ENCODE results near the gene FAM222A.

The FAM222A gene

DNA sequence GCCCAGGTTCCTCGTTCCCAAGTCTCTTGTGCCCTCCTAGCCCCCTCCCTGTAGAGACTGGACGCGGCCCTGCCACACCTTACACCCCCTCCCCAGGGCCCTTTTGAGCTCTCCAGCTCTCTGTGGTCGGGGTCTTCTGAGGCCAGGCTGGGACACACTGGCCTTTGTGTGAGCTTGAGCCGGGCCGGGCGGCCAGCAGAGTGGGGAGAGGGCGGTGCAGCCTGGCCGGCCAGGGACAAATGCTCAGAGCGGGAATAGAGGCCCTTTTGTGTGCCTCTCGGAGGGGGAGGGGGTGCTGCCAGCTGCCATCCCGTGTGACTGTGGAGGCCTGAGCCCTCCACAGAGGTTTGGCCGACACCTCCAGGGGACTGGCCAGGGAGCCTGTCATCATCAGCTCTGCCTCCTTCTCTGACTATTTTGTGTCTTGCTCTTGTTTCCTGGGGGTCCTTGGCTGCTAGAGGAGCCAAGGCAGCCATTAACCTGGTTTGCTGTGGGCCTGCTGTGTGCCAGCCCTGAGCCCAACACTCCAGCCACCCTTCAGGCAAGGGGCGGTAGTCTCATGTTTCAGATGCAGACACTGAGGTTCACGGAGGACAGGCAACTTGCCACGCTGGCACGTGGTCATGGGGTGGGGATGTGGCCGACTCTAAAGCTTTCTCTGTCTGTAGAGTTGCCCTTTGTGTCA is 13.6 kb downstream of the FAM222A start:
- no peak for DNase-seq

DNA sequence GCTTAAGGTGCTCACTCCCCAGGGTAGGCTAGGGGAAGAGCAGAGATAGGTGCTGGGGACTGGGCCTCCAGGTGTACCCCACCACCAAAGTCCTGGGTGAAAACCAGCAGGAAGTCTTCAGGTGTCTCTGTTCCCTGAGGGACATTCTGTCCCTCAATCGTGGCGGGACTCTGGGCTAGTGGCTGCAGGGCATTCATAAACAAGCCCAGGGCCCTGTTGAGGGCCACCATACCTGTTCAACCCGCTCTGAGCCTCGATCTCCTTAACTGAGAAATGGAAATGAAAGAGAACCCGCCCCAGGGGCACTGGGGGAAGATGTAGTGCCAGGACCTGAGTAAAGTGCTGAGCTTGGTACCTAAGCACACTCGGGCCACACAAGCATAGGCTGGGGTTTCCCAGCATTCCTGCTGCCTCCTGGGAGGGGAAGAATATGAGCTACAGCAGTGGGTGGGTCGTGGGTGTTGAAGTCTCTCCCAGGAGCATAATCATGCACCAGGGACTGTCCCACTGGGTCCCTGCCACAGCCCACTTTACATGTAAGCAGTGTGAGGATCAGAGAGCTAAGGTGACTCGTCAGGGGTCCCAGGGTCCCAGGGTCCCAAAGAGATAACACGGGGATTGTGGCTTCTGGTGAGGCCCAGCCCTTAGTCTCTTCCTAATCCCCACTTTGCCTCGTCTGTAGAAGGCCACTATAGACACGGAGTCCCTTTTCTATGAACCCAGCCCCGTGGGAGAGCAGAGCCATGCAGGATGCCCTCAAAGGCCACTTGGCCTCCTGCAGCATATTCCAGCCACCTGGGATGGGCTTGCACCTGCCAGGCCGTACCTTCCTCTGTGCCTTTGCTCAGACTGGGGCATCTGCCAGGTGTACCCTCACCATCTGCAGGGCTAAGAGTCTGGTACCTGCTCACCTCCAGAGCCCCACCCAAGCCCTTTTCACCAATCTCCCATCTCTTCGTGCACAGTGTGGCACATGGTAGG is 14.4 kb downstream of the FAM222A start:
- no peak for DNase-seq

DNA sequence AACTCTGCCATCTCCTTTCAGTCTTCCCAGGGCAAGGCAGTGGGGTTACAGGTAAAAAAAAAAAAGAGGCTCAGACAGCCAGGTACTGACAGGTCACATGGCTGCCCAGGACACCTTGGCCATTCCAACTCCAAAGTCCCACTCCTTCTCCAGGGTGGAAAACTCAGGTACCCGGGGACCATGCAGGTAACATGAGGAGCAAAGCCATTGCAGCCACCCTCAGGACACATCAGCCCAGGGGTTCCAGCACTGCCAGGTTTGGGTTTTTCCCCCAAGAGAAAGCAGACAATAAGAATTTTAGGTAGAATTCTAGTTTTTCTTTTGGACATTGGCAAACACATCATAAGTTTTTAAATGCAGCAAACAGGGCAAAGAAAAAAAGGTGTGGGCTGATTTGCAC is 15.3 kb downstream of the FAM222A start:
- no peak for DNase-seq

DNA sequence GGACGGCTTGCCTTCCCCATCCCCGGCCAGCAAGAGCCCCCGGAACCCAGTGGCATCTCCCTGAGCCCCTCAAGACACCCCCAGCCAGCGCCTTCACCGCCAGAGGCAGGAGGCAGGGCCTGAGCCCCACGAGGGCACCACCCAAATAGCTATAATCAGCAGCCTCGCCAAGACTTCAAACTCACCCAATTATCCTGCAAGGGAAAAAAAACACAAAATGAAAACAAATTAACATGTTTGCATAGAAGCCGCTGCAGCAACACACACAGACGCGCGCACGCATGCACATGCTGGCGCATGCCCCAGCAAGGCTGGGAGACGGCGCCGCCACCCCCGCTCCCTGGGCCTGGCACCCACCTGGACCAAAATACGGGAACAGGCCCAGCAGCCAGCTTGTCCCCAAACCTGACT is 15.8 kb downstream of the FAM222A start:
- DNase-seq = no peak

DNA sequence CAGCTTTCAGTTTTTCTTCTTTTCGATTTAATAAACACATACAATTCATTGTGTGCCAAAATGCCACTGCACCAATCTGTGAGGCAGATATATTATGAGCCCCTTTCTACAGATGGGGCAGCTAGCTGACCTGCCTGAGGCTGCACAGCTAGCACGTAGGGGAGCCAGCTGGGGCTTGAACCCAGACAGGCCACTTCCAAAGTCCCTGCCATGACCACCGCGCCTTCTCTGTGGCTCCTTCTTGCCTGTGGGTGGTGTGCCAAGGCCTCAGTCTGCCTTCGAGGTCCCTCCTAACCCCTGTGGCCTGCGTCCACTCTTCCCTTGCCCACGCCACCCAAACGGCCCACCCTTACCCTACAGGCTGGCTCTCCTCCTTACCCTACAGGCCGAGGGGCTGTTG is 16.2 kb downstream of the FAM222A start:
- no peak for DNase-seq

DNA sequence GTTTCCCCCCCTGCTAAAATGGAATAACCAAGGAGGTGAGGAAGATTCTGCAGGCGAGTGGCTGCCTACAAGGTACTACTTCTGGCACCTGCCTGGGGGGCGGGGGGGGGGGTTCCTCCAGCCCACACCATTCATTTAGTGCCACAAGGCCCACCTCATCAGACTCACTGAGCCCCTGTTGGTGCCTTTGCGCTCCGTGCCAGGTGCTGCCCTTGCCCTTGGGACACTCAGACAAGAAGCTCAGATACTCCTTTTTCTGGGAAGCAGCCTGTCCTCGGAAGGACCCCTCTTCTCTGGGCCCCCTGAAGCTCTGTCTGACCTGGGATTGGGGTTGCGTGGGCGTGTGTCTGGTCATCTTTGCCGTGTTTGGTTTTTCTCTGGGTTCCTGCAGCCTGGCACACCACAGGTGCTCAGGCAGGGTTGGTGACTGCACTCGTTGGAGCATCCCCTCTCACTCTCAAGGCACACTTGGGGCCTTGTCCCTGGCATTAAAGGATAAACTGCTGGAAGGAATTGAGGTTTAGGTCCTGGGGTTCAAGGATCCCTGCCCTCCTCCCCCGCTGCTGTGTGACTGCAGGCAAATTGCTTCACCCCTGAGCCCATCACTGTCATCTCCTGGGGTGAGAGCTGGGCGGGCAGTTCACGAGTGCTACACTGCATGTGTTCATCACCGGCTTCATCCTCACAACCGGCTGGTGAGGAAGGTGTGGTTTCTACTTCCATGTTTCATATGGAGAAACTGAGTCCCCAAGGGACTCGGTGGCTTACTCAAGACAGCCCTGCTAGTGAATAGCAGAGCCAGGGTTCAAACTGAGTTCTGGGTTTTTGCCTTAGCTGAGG is 16.9 kb downstream of the FAM222A start:
- DNase-seq = no peak

DNA sequence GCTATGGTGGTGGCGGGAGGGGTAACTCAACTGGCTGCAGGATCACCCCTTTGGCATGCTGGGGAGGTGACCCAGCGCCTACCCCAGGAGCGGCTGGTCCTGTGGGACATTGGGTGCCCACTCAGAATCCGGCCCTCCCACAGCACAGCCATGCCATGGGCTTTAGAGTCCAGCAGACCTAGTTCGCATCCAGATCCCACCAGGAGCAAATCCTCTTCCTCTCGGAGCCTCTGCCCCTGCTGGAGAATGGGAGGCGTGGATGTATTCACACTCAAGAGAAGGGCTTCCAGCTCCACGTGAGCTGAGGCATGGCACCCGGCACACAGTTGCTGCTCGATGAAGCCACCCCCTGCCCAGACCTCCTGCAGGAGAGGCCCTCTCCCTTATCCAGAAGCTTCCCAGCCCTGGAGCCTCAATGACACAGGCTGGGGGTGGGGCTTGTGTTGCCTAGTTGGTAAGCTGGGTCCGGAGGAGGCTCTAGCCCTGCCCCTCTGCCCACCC is 17.7 kb downstream of the FAM222A start:
- no peak for DNase-seq

DNA sequence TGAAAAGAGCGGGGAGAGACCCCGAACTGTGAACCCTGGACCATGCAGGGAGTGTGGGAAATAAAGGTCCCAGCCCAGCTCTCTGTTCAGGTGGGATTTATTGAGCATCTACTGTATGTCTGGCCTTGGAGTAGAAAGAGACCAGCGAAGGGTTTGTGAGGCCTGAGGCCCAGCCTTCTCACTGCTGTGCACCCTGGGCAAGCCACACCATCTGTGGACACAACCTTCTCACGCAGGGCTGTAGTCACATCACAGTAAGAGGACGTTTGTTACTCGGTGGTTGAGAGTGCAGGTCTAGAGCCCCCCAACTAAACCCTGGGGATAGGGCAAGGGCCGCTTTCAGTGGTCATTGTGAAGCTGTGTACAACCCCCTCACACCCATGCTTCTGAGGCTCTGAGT is 18.2 kb downstream of the FAM222A start:
- DNase-seq = no peak

DNA sequence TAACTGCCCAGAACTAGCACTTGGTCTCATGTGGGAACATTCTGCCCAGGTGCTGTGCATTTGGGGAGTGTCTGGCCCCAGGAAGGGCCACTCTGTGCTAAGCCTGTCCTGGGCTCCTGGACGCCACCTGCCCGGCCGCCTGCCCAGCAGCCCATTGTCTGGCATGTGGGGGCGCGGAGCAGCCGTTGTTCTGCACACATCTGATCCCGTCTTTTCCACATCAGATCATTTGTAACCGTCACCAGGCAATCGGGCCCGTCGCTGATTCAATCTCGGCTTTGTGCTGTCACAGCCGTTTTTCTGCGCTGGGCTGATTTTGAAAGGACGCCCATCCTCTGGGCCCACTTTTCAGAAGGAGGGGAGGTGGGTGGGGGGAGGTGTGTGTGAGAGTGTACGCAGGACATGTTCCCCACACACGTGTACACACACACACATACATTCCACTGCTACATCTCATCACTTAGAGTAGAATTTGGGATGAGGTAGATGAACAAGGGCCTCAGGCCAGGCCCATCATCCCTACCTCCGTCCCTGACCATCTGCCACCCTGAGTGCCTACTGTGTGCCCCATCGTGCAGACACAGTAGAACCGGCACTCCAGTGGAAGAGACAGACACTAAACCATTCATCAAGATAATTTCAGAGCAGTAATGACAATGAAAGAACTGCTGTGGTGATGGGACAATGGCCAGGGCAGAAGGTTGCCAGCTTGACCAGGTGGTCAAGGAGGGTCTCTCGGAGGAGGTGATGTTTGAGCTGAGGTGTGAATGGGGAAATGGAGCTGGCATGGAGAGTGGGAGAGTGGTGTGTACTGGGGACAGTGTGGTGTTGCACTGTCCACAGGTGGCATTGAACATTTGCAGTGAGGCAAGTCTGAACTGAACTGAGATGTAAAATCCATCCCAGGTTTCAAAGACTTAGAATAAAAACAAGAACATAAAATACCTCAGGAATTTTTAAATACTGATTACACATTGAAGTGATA is 19.0 kb downstream of the FAM222A start:
- DNase-seq = no peak

DNA sequence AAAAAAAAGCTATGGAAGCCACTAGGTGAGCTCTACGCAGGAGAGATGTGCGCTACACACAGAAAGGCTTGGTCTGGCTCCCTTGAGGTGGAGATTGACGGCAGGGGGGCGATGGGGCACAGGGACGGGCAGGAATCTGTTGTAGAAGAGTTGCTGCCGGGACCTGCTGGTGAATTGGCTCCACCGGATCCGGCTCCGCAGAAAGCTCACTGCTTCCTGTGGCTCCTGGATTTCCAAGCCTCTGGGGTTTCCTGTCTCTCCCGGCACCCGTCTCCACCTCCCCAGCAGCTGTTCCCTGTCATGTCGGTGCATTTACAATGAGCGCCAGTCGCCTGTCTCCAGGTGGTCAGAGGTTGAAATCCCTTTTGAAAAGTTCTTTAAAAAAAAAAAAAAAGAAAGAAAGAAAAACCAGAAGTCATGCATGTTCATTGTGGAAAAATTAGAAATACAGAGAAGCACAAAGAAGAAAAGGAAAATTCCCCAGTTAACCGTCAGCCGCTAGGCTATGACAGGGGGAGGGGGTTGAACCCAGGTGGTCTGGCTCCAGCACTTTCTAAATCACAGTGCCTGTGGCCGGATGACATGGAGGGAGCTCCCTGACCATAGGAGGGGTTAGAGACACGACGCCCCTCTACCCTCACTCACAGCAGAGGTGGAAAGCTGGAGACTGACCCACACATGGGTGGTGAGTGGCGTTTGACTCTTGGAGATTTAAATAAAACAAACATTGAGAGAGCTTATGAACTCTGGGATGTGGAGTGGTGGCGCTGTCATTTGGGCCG is 20.8 kb downstream of the FAM222A start:
- DNase-seq = no peak

DNA sequence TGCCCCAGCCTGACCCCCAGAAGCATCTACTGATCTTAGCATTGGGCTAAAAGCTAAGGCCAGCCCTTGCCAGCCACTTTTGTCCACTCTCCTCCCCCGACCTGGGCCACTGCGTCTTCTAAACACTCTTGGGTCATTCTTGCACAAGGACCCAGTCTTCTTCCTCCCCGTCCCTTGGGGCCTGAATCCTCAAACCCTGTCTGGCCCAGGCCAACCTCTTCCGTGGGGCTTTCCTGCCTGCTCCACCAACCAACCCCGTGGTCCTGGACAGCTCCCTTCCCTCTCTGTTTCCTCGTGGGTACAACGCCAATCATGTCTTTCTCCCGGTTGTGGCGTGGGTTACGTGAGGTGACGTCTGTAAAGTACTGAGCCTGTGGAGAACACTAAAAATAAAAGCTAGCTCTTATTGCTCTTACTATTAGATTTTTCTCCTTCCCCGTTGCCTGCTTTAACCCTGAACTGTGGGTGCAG is 21.5 kb downstream of the FAM222A start:
- DNase-seq = no peak

DNA sequence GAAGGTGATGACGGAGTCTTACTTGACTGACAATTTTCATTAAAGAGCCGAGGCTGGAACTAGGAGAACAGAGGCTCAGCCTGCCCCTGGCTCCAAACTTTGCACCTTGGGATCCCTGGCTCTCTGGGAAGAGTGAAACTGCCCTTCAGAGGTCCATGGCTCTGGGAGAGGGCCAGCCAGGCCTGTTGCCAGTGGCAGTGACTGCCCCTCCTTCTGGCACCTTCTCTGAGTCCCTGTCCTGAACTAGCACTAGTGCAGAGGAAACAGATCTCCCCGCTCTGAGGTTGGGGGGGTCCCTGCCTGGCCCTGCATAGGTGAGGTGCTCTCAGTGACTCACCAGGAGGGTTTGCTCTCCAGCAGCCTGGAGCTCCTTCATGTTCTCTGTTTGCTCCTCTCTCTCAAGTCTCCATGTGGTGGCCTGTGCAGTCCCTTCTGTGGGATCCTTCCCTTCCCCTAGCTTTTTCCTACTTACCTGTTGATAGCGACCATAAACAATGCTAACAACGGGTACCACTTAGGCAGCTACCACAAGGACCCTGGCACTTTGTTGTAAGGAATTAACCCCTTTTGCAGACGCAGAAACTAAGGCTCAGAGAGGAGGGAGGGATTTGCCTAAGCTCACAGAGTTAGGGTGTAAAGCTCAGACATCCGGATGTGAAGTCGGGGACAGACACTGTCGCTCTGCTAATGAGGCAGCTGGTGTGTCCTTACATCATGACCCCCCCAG is 22.4 kb downstream of the FAM222A start:
- no peak for DNase-seq

DNA sequence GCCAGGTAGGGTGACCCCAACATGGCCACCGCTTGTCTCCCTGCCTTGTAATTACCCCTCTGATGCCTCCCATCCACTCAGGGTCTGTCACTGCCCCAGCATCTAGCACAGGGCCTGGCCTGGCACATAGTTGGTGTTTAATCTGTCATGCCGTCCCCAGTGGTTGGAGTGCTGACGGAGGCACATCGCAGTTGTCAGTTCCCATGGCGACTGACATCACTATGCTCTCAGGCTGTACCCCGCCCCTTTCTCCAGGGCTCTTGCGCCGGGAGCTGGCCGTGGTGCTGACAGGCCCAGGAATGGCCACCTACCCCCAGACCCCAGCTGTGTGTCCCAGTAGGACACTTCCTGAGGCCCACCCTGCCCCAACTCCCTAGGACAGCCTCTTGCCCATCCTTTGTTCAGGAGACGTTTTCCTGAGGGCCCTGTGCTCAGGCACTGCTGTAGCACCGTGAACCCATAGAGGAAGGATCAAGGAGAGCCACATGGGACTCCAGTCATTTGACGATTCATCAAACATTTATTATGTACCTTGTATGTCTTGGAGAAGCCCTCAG is 23.0 kb downstream of the FAM222A start:
- DNase-seq = no peak

DNA sequence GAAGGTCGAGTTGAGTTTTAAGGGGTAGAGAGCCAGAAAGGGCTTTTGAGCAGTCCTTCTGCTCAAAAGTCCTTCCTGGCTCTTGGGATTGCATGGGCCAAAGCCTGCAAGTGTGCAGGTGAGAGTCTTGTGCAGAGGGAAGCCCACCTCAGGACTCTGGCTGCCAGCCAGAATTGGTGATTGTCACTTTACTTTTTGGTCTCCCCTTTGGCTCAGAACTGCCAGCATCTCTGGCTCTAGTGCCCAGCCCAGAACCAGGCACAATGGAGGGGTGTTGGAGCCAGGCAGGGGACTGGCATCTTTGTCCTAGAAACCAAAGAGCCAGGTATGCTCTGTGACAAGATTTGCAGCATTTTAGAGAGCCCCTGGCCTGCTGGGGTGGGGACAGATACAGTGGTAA is 23.5 kb downstream of the FAM222A start:
- DNase-seq = no peak

DNA sequence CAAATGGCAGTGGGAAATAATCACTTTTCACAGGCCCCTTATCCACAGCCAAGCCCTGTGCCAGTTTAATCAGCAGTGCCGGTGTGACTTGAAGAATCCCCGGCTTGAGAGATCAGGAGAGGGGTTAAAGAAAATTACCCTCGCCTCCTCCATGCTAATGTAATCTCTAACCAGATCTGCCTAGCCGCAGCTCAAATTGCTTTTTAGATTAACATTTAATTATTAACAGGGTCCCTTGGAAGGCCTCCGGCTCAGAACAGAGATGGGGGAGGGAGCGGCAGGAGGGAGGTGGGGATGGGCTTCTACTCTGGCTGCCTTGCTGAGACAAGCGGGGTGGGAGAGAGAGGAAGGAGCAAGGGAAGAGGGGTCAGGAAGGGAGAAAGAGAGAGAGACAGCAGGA is 24.0 kb downstream of the FAM222A start:
- no peak for DNase-seq

DNA sequence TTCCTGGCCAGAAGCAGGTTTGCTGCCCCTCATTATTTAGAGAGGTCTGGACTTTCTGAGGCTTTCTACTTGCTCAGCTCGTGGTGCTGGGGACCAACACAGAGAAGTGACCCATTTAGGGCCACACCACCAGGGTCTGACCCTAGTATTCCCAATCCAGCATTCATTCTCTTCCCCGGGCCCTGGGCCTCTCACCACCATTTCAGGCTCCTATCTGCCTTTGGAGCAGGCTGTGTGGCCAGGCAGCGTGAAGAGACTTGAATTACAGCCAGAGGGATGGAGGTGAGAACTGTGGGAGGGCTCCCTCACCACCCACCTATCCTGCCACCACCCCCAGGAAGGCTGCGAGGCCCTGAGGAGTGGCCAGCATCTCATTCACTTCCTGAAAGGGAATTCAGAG is 24.6 kb downstream of the FAM222A start:
- no peak for DNase-seq

DNA sequence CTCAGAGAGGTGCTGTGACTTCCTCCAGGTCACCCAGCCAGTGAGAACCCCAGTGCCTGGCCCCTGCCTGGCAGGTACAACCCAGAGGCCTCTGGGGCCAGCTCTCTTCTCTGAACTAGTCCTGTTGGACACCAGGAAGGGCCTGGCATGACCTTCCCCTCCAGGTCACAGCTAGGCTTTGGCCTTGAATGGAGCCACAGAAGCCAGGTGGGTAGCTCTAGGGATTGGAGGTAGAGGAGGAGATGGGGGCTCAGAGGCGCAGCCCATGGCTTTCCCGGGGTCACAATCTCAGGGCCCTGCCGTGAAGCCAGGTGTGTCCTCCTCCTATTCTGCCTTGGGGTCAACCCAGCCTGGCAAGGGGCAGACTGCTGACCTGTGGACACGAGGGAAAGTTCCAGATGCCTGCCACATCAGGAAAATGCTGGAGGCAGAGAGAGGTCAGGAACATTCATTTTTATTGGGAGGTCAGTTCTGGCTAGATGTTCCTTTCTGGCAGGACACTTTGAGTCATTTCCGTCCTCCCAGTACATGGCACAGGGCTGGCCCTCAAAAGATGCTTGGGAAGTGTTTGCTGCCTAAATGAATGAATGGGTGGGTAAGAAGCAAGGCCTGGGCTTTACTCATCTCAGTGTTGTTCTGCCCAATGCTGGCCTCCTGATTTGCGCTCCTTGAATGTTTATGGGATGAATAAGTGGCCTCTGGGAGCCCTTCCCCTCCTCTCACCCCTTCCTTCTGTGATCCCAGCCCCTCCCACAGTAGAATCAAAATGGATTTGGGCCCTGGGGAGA is 25.4 kb downstream of the FAM222A start:
- no peak for DNase-seq

DNA sequence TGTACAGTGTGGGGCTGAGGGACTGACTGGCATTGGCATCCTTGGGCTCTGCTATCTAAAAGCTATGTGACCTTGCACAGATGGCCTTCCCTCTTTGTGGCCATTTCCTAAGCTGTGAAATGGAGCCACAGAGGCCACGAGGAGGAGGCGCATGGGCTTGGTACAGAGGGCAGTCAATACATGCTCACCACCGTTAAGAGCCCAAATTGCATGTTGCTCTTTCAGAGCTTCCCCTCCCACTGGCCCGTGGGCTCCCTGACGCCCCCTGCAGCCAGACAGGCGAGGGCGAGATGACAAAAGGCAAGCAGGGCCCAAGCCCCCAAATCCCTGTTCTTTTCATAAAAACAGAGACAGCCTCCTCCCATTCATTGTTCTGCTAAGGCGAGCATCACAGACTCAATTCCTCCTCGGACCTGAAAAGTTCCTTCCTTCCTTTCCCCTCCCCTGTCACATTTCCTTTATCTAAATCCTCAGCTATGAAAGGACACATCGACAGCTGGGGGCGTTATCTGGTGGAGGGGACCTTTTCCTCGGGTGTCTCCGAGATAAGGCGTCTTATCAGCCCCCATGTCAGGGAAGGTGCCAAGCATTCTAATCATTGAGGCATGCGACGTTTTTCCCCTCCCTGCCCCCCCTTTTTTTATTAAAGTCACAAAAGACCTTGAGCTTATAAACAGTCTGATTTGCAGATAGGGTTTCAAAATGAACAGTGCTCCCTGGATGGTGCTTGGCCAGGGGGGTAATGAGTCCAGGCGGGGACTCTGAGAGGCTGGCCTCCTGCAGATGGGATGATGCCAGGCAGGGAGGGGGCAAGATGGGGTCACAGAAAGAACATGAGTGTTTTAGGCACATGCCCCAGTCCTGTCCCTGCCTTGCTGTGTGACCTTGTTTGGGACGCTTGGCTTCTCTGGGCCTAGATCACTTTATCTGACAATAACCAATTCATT is 26.4 kb downstream of the FAM222A start:
- no peak for DNase-seq

Measured in amniotic stem cell (primary cell).